ENCODE results near the gene SULF2. TPM values are rescaled to one million over a fixed set of nuclear protein-coding genes. Genes with fewer than 3 reads are reported as not detected.

The SULF2 gene
- total and polyA plus RNA-seq, 2 of the 13 experiments (the other 11 are each of a cell fraction or from before 2014, with no cell fraction given) = 7.2 to 50.9 TPM

DNA sequence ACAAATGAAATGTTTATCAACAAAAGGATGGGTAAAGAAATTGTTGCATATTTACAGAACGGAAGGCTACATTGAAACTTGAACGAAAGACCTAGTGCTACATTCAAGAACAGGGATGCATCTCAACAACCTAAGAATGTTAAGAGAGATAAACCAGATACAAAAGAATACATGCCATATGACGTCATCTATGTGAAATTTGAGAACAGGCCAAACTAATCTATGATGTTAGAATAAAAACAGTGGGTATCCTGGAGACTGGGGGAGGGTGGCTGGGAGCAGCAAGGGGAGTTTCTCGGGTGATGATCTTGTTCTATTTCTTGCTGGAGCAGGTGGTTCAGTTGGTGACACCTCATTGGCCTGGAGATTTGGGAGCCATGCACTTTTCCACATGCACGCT, 81.5 kb downstream of the SULF2 start:
- Histone ChIP-seq H3K9ac (ENCODE audit: insufficient read depth, low read depth, low read length) (no peak overlapping the region), H3K4me3 (replicated peaks in 1 of 3; ENCODE audit: insufficient read depth in 1 of 3, low read depth in 2 of 3, low read length in 3 of 3) (no peak overlapping the region), H3K36me3 (replicated peaks in 1 of 2; ENCODE audit: control insufficient read depth in 1 of 2, insufficient read depth in 2 of 2, low read length in 2 of 2) (peaks cover 0 to 4% of the 10 kb centered on the region in 2 experiments; a peak in 2 of 5 replicates), H3K27me3 (ENCODE audit: control insufficient read depth in 1 of 2, insufficient read depth in 2 of 2, low read length in 2 of 2) (no peaks in the 10 kb centered on the region), H2AFZ (ENCODE audit: low read length) (no peak overlapping the region), H3K9me3 (ENCODE audit: low read length) (no peaks in the 10 kb centered on the region), H3K79me2 (ENCODE audit: insufficient read depth, low read length) (no peaks in the 10 kb centered on the region), H4K20me1 (ENCODE audit: insufficient read depth, low read length) (no peaks in the 10 kb centered on the region), H3K4me1 (ENCODE audit: insufficient read depth, low read length) (peaks cover 13% of the 10 kb centered on the region), H3K27ac (ENCODE audit: extremely low read length, insufficient read depth, low read length) (no peak overlapping the region), H3K4me2 (ENCODE audit: low read depth, low read length) (no peak overlapping the region)
- intact Hi-C loops (cut with micrococcal nuclease; ENCODE audit: unreplicated experiment) = no loop called here
- no TSS peak for BruUV-seq (replicated peaks)
- TF ChIP-seq ZNF460 (CRISPR knock-in tag; IDR thresholded peaks at IDR 0.05; ENCODE audit: borderline replicate concordance) (no peak), ATF7 (IDR thresholded peaks at IDR 0.05) (peak; percentile 91), ATF7 (CRISPR knock-in tag; IDR thresholded peaks at IDR 0.05) (no peak), CREB1 (IDR thresholded peaks at IDR 0.05) (peak; percentile 87), CREB1 (CRISPR knock-in tag; IDR thresholded peaks at IDR 0.05) (no peak)
- FAIRE-seq (peak; percentile 8), DNase-seq (ENCODE audit: low spot score) (no peak), ATAC-seq (no peak)
- 87% methylated on average over 5 of the region's 5 CpGs for WGBS (ENCODE audit: low lambda C conversion rate)
- in situ Hi-C loops (cut with HindIII; ENCODE audit: extremely low pct_ligation_motif_present, low pct_unique_long_range_greater_than_20kb) = no loop called here
- ChIA-PET POLR2A (no interaction called here), CTCF (ENCODE audit: low intra/inter-chr PET ratio, low total read pairs) (interaction anchor here (1.8 kb wide), 1 partner anchor 25 kb away, joined by 3 read pairs; no protein-coding TSS in a partner anchor)

DNA sequence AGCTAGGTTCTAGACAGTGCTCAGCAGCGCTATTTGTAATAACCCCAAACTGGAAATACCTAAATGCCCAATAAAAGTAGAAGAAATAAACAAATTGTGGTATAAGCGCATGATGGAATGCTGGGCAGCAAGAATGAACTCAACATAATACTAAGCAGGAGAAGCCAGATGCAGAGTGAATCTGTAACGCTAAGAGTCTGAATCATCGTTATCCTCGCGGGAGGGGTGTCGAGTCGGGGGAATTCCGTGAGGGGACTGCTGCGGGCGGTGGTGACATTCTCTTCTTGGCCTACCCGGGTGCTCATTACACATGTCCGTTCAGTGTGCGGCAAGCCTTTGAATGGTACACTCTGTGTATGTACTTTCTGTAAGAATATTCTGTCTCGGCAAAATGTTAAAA, 83.7 kb downstream of the SULF2 start:
- H3K9ac ChIP-seq (ENCODE audit: insufficient read depth, low read depth, low read length) = no peak overlapping the region
- ChIA-PET CTCF (ENCODE audit: low intra/inter-chr PET ratio, low total read pairs) (no interaction called here), POLR2A (no interaction called here)
- H3K4me3 ChIP-seq (replicated peaks in 1 of 3; ENCODE audit: insufficient read depth in 1 of 3, low read depth in 2 of 3, low read length in 3 of 3) = no peak overlapping the region
- H3K36me3 ChIP-seq (replicated peaks in 1 of 2; ENCODE audit: control insufficient read depth in 1 of 2, insufficient read depth in 2 of 2, low read length in 2 of 2) = peaks cover 0 to 4% of the 10 kb centered on the region in 2 experiments; a peak in 2 of 5 replicates
- FAIRE-seq (no peak), ATAC-seq (no peak), DNase-seq (ENCODE audit: low spot score) (no peak)
- no peak overlapping the region for H3K4me2 ChIP-seq (ENCODE audit: low read depth, low read length)
- 91% methylated on average over 15 of the region's 15 CpGs for WGBS (ENCODE audit: low lambda C conversion rate)
- no peaks in the 10 kb centered on the region for H3K79me2 ChIP-seq (ENCODE audit: insufficient read depth, low read length)
- in situ Hi-C loops (cut with HindIII; ENCODE audit: extremely low pct_ligation_motif_present, low pct_unique_long_range_greater_than_20kb) = no loop called here
- no peaks in the 10 kb centered on the region for H3K9me3 ChIP-seq (ENCODE audit: low read length)
- H2AFZ ChIP-seq (ENCODE audit: low read length) = no peak overlapping the region
- intact Hi-C loops (cut with micrococcal nuclease; ENCODE audit: unreplicated experiment) = no loop called here
- BruUV-seq (replicated peaks) = no TSS peak
- H3K27me3 ChIP-seq (ENCODE audit: control insufficient read depth in 1 of 2, insufficient read depth in 2 of 2, low read length in 2 of 2) = no peaks in the 10 kb centered on the region
- no peaks in the 10 kb centered on the region for H4K20me1 ChIP-seq (ENCODE audit: insufficient read depth, low read length)
- no peaks in the 10 kb centered on the region for H3K4me1 ChIP-seq (ENCODE audit: insufficient read depth, low read length)
- no peak overlapping the region for H3K27ac ChIP-seq (ENCODE audit: extremely low read length, insufficient read depth, low read length)
- TF ChIP-seq RBFOX2 (IDR thresholded peaks at IDR 0.05; ENCODE audit: low read depth, low read length) (no peak), RELA (CRISPR knock-in tag; IDR thresholded peaks at IDR 0.05) (no peak), ZNF432 (CRISPR knock-in tag; IDR thresholded peaks at IDR 0.05; ENCODE audit: borderline replicate concordance) (no peak), IRF9 (CRISPR knock-in tag; IDR thresholded peaks at IDR 0.05; ENCODE audit: borderline replicate concordance) (no peak), ZNF251 (CRISPR knock-in tag; IDR thresholded peaks at IDR 0.05) (no peak), SIX4 (CRISPR knock-in tag; IDR thresholded peaks at IDR 0.05) (no peak), MTF1 (CRISPR knock-in tag; IDR thresholded peaks at IDR 0.05) (no peak), ZC3H4 (CRISPR knock-in tag; IDR thresholded peaks at IDR 0.05; ENCODE audit: borderline replicate concordance) (no peak), CBX5 (CRISPR knock-in tag; IDR thresholded peaks at IDR 0.05; ENCODE audit: borderline replicate concordance) (no peak)
- TF ChIP-seq, protein P1, sequence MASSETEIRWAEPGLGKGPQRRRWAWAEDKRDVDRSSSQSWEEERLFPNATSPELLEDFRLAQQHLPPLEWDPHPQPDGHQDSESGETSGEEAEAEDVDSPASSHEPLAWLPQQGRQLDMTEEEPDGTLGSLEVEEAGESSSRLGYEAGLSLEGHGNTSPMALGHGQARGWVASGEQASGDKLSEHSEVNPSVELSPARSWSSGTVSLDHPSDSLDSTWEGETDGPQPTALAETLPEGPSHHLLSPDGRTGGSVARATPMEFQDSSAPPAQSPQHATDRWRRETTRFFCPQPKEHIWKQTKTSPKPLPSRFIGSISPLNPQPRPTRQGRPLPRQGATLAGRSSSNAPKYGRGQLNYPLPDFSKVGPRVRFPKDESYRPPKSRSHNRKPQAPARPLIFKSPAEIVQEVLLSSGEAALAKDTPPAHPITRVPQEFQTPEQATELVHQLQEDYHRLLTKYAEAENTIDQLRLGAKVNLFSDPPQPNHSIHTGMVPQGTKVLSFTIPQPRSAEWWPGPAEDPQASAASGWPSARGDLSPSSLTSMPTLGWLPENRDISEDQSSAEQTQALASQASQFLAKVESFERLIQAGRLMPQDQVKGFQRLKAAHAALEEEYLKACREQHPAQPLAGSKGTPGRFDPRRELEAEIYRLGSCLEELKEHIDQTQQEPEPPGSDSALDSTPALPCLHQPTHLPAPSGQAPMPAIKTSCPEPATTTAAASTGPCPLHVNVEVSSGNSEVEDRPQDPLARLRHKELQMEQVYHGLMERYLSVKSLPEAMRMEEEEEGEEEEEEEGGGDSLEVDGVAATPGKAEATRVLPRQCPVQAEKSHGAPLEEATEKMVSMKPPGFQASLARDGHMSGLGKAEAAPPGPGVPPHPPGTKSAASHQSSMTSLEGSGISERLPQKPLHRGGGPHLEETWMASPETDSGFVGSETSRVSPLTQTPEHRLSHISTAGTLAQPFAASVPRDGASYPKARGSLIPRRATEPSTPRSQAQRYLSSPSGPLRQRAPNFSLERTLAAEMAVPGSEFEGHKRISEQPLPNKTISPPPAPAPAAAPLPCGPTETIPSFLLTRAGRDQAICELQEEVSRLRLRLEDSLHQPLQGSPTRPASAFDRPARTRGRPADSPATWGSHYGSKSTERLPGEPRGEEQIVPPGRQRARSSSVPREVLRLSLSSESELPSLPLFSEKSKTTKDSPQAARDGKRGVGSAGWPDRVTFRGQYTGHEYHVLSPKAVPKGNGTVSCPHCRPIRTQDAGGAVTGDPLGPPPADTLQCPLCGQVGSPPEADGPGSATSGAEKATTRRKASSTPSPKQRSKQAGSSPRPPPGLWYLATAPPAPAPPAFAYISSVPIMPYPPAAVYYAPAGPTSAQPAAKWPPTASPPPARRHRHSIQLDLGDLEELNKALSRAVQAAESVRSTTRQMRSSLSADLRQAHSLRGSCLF (CRISPR knock-in tag; IDR thresholded peaks at IDR 0.05; ENCODE audit: borderline replicate concordance) = no peak

Measured in HepG2 (cell line).